Peyer's patch (tissue), 4 donors: ENCODE data around the gene HMGB3.

ENCODE experiments used
- POLR2A ChIP-seq, 2 donors: fragments of 450-650 bp; IDR thresholded peaks; one replicate each; pipeline ENCODE4 v1.5.1; 2017; ENCODE audit warnings: antibody characterized with exemption in 2 of 2, mild to moderate bottlenecking in 2 of 2, moderate library complexity in 2 of 2
- TF ChIP-seq, protein P1 (sequence below), 6 experiments: fragments of 450-650 bp in 4 of 6; fragments of 200-600 bp in 2 of 6; sonication (generic) in 1 of 6; IDR thresholded peaks; one replicate each; pipeline ENCODE4 v1.5.1; 2017 to 2019; ENCODE audit warnings: antibody characterized with exemption in 6 of 6, mild to moderate bottlenecking in 3 of 6, moderate library complexity in 1 of 6

GRCh38 chrX:150966742-150967141, 16.4 kb upstream of the HMGB3 start:
- TF ChIP-seq, protein P1, sequence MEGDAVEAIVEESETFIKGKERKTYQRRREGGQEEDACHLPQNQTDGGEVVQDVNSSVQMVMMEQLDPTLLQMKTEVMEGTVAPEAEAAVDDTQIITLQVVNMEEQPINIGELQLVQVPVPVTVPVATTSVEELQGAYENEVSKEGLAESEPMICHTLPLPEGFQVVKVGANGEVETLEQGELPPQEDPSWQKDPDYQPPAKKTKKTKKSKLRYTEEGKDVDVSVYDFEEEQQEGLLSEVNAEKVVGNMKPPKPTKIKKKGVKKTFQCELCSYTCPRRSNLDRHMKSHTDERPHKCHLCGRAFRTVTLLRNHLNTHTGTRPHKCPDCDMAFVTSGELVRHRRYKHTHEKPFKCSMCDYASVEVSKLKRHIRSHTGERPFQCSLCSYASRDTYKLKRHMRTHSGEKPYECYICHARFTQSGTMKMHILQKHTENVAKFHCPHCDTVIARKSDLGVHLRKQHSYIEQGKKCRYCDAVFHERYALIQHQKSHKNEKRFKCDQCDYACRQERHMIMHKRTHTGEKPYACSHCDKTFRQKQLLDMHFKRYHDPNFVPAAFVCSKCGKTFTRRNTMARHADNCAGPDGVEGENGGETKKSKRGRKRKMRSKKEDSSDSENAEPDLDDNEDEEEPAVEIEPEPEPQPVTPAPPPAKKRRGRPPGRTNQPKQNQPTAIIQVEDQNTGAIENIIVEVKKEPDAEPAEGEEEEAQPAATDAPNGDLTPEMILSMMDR (IDR thresholded peaks at IDR 0.05) = no peak
- TF ChIP-seq POLR2A (IDR thresholded peaks at IDR 0.05) = no peak
